AG20443 (cell line): ENCODE data around the gene LEO1.
A peak's percentile ranks its signal among the peaks of the same experiment; 100 is the strongest.

Experiments
- DNase-seq: peaks from one replicate; pipeline ENCODE4 v3.0.0; 2012; ENCODE audit warnings: low spot score, mixed read lengths

The LEO1 gene

GRCh38 chr15:51971375-51972133 is at the start of gene LEO1:
Gene LEO1 (minus strand): TSS chr15:51971778. CDS start chr15:51971745, 33 bp downstream.
- peak; percentile 96 for DNase-seq

GRCh38 chr15:52021128-52021671 is 49.6 kb upstream of the LEO1 start:
- peak; percentile 71 for DNase-seq

GRCh38 chr15:52020221-52021085 is 48.9 kb upstream of the LEO1 start:
- DNase-seq: no peak

- peak; percentile 94 for DNase-seq
These were observed 48.0 kb upstream of the LEO1 start for GRCh38 chr15:52019394-52020220.

GRCh38 chr15:52018693-52019393 is 47.3 kb upstream of the LEO1 start, which contains the start of gene MAPK6:
Gene MAPK6 (plus strand): TSS chr15:52019219. CDS start chr15:52046461, 27,242 bp downstream.
- peak; percentile 99 for DNase-seq

GRCh38 chr15:52018244-52018643 is 46.7 kb upstream of the LEO1 start:
- DNase-seq: no peak

- no peak for DNase-seq
These were observed 44.7 kb upstream of the LEO1 start for GRCh38 chr15:52016316-52016715.

- DNase-seq: no peak
These were observed 43.0 kb upstream of the LEO1 start for GRCh38 chr15:52014616-52015015.

- peak; percentile 13 for DNase-seq
These were observed 41.7 kb upstream of the LEO1 start for GRCh38 chr15:52013151-52013791.

GRCh38 chr15:52012210-52012609 is 40.6 kb upstream of the LEO1 start:
- DNase-seq: no peak

- DNase-seq: no peak
These were observed 40.1 kb upstream of the LEO1 start for GRCh38 chr15:52011711-52012144.

- peak; percentile 64 for DNase-seq
These were observed 39.3 kb upstream of the LEO1 start for GRCh38 chr15:52010633-52011595.

- DNase-seq: no peak
These were observed 37.3 kb upstream of the LEO1 start for GRCh38 chr15:52008698-52009434.

- DNase-seq: no peak
These were observed 36.8 kb upstream of the LEO1 start for GRCh38 chr15:52008359-52008697.

GRCh38 chr15:52006702-52007340 is 35.2 kb upstream of the LEO1 start:
- DNase-seq: no peak

- peak; percentile 27 for DNase-seq
These were observed 34.4 kb upstream of the LEO1 start for GRCh38 chr15:52005748-52006701.

- DNase-seq: no peak
These were observed 33.2 kb upstream of the LEO1 start for GRCh38 chr15:52004806-52005205.
